GM19035 (cell line): Measurements from ENCODE around the gene SYNPO.

ENCODE experiments used
- ATAC-seq: cut with Tn5 transposase; IDR thresholded peaks from one replicate; pipeline ENCODE4 v1.9.1; 2021; ENCODE audit not compliant: unreplicated experiment

The SYNPO gene

DNA sequence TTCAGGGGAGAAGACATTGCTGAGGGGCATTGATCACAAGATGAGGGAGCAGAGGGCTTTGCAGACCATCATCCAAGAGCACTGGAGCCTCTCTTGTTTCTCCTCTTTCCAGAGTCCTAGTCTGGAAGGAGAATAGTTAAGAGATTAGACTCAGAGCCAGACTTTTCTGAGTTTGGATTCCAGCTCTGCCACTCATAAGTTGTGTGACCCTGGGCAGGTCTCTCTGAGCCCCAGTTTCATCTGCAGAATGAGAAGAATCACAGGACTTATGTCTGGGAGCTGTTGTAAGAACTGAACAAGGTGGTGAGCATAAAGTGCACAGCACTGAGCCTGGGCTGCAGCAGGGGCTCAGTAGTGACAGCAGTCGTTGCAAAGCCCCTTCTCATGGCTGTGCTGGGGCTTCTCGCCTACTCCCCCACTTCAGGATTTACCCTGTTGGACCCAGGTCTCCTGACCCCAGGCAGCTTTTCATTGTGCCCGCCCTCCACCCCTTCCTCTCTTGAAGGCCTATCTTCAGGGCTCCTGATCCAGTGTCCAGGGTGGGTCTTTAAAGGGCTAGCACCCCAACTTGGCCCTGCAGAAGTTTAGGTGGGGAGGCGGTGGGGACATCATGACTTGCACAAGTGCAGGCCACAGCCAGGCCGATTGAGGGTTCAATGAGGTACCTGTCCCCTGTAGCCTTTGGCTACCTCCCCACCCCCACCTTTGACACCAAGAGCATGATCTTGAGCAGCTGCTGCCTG, 1.5 kb downstream of the SYNPO start:
- ATAC-seq = no peak

DNA sequence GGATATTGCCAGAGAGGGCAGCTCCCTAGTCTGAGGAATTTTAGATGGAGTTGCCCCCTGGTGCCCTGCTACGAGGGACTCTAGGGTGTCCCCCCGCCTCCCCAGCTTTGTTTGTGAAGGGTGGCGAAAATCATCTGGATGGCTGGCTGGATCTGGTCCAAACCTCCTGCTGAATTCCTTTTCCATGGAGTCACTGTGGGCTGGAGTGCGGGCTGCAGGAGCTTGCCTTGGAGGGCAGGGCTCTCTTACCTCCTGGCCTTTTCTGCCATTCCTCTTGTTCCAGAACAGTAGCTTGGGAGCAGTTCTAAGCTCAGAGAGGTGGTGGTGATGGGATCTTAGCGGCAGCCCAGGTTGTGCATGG, 2.1 kb downstream of the SYNPO start:
- ATAC-seq = no peak

DNA sequence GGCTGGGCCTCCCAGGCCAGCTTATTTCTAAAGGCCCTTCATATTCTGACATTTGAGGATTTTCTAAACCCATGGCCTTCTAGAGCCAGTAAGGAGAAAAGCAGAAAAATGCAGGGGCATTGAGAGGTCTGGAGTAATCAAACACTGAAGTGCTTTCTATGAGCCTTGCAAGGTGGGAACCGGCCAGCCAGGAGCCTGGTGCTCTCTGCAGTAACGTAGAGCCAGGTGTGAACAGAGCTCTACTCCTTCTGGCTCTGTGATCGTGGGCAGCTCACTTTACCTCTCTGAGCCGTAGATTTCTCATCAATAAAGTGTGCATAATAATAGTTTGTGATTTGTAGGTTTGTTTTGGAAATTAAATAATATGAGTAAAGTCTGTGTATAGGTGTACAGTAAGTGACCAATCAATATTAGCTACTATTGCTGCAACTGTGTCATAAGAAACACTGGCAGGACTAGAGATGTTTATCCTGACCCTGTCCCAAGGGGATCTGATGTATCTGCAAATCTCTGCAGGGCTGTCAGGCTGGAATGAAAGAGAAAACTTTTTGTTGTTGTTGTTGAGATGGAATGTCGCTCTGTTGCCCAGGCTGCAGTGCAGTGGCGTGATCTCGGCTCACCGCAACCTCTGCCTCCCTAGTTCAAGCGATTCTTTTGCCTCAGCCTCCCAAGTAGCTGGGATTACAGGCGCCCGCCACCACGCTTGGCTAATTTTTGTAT, 2.7 kb downstream of the SYNPO start:
- no peak for ATAC-seq

DNA sequence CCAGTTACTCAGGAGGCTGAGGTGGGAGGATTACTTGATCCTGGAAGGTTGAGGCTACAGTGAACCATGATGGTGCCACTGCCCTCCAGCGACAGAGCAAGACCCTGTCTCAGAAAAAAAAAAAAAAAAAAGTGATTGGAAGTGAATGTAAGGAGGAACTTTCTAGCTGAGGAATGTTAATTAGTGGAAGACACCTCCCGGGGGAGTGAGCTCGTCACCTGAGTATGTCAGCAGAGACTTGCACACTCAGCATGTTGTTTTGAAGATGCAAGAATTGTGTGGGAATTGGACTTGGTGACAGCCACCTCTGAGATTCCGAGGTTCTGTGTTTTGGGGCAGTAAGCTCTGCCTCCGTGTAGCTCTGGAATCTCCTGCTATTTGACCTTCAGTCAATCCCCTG, 3.6 kb downstream of the SYNPO start:
- ATAC-seq = no peak

DNA sequence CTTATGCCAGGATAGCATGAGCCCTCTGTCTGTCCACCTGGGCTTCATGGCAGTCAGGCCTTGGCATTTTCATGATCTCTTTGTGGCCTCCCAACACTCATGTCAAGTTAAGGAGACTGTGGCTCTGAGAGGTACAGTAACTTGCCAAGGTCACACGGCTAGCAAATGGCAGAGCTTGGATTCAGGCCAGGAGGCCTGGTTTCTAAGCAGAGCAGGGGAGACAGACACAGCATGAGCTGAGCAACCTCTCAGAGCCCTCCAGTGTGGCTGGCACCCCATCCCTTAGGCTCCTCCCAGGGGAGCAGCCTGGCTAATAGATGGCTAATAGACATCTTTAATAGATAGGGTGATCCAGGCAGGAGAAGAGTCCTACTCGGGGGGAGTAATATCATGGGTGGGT, 4.1 kb downstream of the SYNPO start:
- ATAC-seq = no peak

DNA sequence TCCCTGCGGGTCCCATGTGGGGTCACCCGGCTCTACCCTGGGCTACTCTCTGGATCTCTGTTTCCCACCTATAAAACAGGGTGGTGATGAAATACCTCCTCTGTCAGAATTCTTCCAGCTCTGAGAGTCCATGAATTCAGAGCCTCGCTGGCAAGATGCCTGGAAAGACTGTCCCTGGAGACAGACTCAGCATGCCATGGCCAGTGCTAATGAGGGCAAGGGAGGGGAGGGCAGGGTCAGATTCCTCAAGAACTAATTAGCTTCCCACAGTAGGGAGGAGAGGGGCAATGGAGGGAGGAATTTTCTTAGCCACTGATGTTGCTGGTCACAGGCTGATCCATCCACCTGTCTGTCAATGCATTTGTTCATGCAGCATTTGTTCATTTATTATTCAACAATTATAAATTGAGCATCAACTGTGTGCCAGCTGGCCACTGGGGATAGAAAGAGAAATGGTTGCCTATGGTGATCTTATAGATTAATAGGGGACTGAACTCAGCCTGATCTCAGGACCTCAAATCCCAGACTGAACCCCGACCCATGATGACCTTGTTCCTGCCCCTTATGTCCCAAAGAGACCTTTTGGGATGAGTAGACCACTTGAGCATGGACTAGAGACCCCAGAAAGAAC, 4.7 kb downstream of the SYNPO start:
- ATAC-seq = no peak

- no peak for ATAC-seq
Measured at GRCh38 chr5:150647275-150648251, 7.1 kb downstream of the SYNPO start.

GRCh38 chr5:150648294-150649107, 8.0 kb downstream of the SYNPO start:
- ATAC-seq = no peak

DNA sequence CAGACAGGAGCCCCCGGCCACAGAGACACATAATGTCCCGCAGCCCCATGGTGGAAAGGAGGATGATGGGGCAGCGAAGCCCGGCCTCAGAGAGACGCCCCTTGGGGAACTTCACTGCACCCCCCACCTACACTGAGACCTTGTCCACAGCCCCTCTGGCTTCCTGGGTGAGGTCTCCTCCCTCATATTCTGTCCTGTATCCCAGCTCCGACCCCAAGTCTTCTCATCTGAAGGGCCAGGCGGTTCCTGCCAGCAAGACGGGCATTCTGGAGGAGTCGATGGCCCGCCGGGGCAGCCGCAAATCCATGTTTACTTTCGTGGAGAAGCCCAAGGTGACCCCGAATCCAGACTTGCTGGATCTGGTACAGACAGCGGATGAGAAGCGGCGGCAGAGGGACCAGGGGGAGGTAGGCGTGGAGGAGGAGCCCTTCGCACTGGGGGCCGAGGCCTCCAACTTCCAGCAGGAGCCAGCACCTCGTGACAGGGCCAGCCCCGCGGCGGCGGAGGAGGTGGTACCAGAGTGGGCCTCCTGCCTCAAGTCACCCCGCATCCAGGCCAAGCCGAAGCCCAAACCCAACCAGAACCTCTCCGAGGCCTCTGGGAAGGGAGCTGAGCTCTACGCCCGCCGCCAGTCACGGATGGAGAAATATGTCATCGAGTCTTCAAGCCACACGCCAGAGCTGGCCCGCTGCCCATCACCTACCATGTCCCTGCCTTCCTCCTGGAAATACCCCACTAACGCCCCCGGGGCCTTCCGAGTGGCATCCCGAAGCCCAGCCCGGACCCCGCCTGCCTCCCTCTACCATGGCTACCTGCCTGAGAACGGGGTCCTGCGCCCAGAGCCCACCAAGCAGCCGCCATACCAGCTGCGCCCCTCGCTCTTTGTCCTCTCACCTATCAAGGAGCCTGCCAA, 8.9 kb downstream of the SYNPO start:
- no peak for ATAC-seq

GRCh38 chr5:150650021-150651006, 9.9 kb downstream of the SYNPO start:
- ATAC-seq = no peak

GRCh38 chr5:150651382-150651781, 10.9 kb downstream of the SYNPO start:
- ATAC-seq = no peak

- ATAC-seq = no peak
Measured at GRCh38 chr5:150651924-150652671, 11.6 kb downstream of the SYNPO start.

GRCh38 chr5:150653145-150653761, 12.8 kb downstream of the SYNPO start:
- ATAC-seq = no peak

DNA sequence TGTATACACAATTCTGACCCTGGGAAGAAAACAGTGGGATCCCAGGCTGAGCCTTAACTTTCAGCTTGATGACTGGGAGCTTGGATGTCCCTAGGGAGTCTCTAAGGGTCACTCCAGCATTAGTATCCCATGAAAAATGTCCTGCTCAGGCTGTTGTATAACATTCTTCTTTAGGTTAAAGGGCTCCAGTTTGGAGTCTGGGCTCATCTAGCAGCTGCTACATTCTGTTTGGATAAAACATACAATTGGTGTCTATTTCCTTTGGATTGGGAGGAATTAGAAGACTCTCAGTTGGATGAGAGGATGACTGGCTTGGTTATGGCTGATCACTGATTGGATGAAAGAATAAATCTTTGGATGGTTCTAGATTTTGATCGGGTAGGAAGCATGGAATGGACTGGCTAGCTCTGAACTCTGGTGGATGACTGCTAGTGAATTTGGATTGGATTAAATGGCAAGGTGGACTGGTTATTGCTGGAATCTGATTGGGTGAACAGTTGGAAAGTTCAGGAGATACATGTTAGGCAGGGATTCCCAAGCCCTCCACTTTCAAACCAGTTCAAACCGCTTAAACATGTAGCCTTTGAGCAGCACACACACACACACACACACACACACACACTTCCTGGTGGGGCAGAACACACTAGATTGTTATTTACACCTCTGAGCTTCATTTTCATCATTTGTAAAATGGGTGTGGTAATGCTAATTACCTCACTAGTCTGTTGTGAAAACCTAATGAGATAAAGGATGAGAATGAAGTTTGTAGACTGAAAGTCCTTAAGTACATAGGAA, 13.5 kb downstream of the SYNPO start:
- ATAC-seq = no peak

DNA sequence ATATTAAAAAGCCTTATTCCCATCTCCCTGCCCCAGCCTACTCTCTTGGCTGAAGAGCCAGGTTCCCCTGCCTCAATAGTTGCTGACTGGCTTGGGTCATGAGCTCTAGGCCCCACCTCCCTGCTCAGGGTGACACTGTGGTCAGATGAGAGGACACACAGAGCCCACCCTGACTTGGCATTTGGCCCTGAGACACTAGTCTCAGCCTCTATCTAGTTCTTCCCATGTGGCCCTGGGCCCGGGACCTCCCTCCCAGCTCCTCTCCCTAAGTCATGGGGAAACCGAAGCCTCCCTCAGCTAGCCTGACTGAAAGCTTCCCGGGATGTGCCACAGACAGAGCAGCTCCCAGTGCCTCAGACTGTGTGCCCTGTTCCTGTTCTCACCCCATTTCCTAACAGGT, 14.8 kb downstream of the SYNPO start:
- no peak for ATAC-seq
